Breast epithelium (tissue), 4 donors: ENCODE results near the gene NRL. TPM values are rescaled to one million over a fixed set of nuclear protein-coding genes. Genes with fewer than 3 reads are reported as not detected.
A peak's percentile ranks its signal among the peaks of the same experiment; 100 is the strongest.

Source experiments
- DNase-seq, 2 donors: peaks; one replicate each; pipeline ENCODE4 v3.0.0-alpha.2; 2019; ENCODE audit warnings: low spot score in 2 of 2
- H3K27ac ChIP-seq, 2 donors: fragments of 200-600 bp; sonication (generic) in 1 of 2; one replicate each; pipeline ENCODE4 v1.5.1; 2016 to 2019; ENCODE audit warnings: mild to moderate bottlenecking in 1 of 2
- H3K27me3 ChIP-seq, 2 donors: fragments of 200-600 bp; sonication (generic) in 1 of 2; one replicate each; pipeline versions ENCODE4 v1.5.1 to v1.6.0; 2017 to 2019; ENCODE audit warnings: control low read depth in 1 of 2, mild to moderate bottlenecking in 1 of 2
- H3K36me3 ChIP-seq: fragments of 200-600 bp; one replicate; pipeline ENCODE4 v1.5.1; 2019
- H3K4me1 ChIP-seq, 2 donors: fragments of 200-600 bp; sonication (generic); one replicate each; pipeline ENCODE4 v1.5.1; 2016 to 2019; ENCODE audit warnings: control low read depth in 1 of 2
- H3K4me3 ChIP-seq, 3 donors: fragments of 200-600 bp; sonication (generic); 1 replicate in 2 of 3; 2 replicates in 1 of 3; pipeline ENCODE4 v1.5.1; 2016 to 2019; ENCODE audit warnings: mild to moderate bottlenecking in 3 of 3, moderate library complexity in 2 of 3
- H3K9me3 ChIP-seq, 2 donors: fragments of 200-600 bp; sonication (generic) in 1 of 2; one replicate each; pipeline ENCODE4 v1.5.1; 2016 to 2019; ENCODE audit warnings: control low read depth in 1 of 2
- POLR2A ChIP-seq: fragments of 450-650 bp; IDR thresholded peaks from one replicate; pipeline ENCODE4 v1.6.1; 2016; ENCODE audit warnings: antibody characterized with exemption, mild to moderate bottlenecking, moderate library complexity
- POLR2AphosphoS5 ChIP-seq, 3 donors: sonication (generic); formaldehyde crosslinking; IDR thresholded peaks; one replicate each; pipeline ENCODE4 v1.6.1; 2017; ENCODE audit warnings: antibody characterized with exemption in 3 of 3
- intact Hi-C: fragments of 100-400 bp; cut with DNase I; formaldehyde crosslinking; loops from one replicate; pipeline ENCODE4 v1.15.1; 2023; ENCODE audit warnings: low total_unique reads
- total RNA-seq, 3 donors: library from RNA; depleted of rRNA; stranded (reverse); fragments of >200 nt; gene quantifications; one replicate each; pipeline ENCODE4 v1.1.0, GENCODE V29; 2016
- TF ChIP-seq, protein P1 (sequence below), 3 donors: fragments of 450-650 bp; IDR thresholded peaks; one replicate each; pipeline ENCODE4 v1.5.1; 2016 to 2017; ENCODE audit warnings: antibody characterized with exemption in 3 of 3, mild to moderate bottlenecking in 3 of 3, moderate library complexity in 3 of 3

Gene NRL
- 1 to 10 TPM; 2.1 to 5.6 (median 2.5) TPM for total RNA-seq

- Histone ChIP-seq H3K4me1 (peaks cover 4 to 13% of the 10 kb centered on the region in 2 donors), H3K27me3 (no peaks in the 10 kb centered on the region), H3K4me3 (peak within 1 kb of the TSS; percentile 64 to 74 (median 74)), H3K9me3 (no peaks in the 10 kb centered on the region), H3K36me3 (no peaks in the 10 kb centered on the region), H3K27ac (peak within 1 kb of the TSS; percentile 98 to 99)
- DNase-seq: peak; percentile 99
- intact Hi-C loops: no loop called here
- TF ChIP-seq, protein P1, sequence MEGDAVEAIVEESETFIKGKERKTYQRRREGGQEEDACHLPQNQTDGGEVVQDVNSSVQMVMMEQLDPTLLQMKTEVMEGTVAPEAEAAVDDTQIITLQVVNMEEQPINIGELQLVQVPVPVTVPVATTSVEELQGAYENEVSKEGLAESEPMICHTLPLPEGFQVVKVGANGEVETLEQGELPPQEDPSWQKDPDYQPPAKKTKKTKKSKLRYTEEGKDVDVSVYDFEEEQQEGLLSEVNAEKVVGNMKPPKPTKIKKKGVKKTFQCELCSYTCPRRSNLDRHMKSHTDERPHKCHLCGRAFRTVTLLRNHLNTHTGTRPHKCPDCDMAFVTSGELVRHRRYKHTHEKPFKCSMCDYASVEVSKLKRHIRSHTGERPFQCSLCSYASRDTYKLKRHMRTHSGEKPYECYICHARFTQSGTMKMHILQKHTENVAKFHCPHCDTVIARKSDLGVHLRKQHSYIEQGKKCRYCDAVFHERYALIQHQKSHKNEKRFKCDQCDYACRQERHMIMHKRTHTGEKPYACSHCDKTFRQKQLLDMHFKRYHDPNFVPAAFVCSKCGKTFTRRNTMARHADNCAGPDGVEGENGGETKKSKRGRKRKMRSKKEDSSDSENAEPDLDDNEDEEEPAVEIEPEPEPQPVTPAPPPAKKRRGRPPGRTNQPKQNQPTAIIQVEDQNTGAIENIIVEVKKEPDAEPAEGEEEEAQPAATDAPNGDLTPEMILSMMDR (IDR thresholded peaks at IDR 0.05): no peak
- TF ChIP-seq POLR2AphosphoS5 (IDR thresholded peaks at IDR 0.05): peak; percentile 92 to 98 (median 93)
- TF ChIP-seq POLR2A: peak; percentile 14
Observed at GRCh38 chr14:24114532-24115421, at the start of gene NRL, which contains the start of gene DCAF11. TSS of gene NRL (minus strand) at chr14:24114949. CDS start at chr14:24082848, 32,101 bp downstream. TSS of gene DCAF11 (plus strand) at chr14:24114777. CDS start at chr14:24115595, 818 bp downstream.

DNA sequence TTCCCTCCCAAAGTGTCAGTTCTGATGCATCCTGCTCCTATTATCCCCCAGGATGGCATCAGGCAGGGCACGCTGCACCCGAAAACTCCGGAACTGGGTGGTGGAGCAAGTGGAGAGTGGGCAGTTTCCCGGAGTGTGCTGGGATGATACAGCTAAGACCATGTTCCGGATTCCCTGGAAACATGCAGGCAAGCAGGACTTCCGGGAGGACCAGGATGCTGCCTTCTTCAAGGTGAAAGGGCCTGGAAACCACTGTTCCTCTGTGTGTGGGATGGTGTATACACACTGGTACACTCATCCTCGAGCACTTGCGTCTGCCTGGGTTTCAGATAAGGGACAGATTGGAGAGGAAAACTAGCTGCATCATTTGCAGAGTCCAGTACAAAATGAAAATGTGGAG is 47.3 kb upstream of the NRL start:
- Histone ChIP-seq H3K27me3 (no peaks in the 10 kb centered on the region), H3K36me3 (peaks cover 5% of the 10 kb centered on the region), H3K4me3 (peak overlapping the region; percentile 62 to 92 (median 71)), H3K27ac (peak overlapping the region; percentile 92 to 98), H3K9me3 (no peaks in the 10 kb centered on the region), H3K4me1 (peaks cover 0 to 5% of the 10 kb centered on the region in 2 donors)
- no peak for DNase-seq
- TF ChIP-seq, protein P1 (IDR thresholded peaks at IDR 0.05): no peak
- no peak for TF ChIP-seq POLR2AphosphoS5 (IDR thresholded peaks at IDR 0.05)
- TF ChIP-seq POLR2A: no peak
- intact Hi-C loops: no loop called here

- no peaks in the 10 kb centered on the region for H3K27me3 ChIP-seq
- H3K9me3 ChIP-seq: no peaks in the 10 kb centered on the region
- TF ChIP-seq POLR2AphosphoS5 (IDR thresholded peaks at IDR 0.05) (peak; percentile 81 to 99 (median 97)), POLR2A (peak; percentile 52)
- TF ChIP-seq, protein P1 (IDR thresholded peaks at IDR 0.05): peak; percentile 96 to 98 (median 98)
- peaks cover 0 to 5% of the 10 kb centered on the region in 2 donors for H3K4me1 ChIP-seq
- intact Hi-C loops: no loop called here
- peak within 1 kb of the TSS; percentile 92 to 98 for H3K27ac ChIP-seq
- H3K4me3 ChIP-seq: peak within 1 kb of the TSS; percentile 62 to 92 (median 71)
- DNase-seq: peak; percentile 93
- H3K36me3 ChIP-seq: peaks cover 5% of the 10 kb centered on the region
Observed at GRCh38 chr14:24160850-24161804, 46.4 kb upstream of the NRL start, which contains the start of gene IRF9. TSS of gene IRF9 (plus strand) at chr14:24161265. CDS start at chr14:24162145, 880 bp downstream.

DNA sequence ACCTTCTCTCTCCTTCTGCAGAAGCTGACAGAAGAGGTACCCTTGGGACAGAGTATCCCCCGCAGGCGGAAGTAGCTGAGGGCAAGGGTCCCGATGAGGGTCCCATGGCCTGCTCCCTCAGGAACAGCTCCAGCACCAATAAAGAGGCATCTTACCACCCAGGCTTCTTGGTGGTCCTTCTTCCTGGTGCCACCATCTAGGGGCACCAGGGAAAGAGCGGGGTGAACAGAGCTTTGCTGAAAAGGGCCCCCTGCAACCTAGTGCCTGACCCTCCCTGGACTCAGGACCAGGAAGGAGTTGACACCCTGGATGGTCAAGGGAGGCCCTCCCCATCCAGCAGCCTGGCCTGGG is 45.7 kb upstream of the NRL start:
- Histone ChIP-seq H3K27me3 (no peaks in the 10 kb centered on the region), H3K36me3 (peaks cover 5% of the 10 kb centered on the region), H3K4me1 (peaks cover 0 to 5% of the 10 kb centered on the region in 2 donors), H3K4me3 (no peak overlapping the region), H3K9me3 (no peaks in the 10 kb centered on the region), H3K27ac (peak overlapping the region; percentile 92 to 98)
- DNase-seq: no peak
- intact Hi-C loops: no loop called here
- TF ChIP-seq POLR2AphosphoS5 (IDR thresholded peaks at IDR 0.05) (no peak), POLR2A (no peak)
- TF ChIP-seq, protein P1 (IDR thresholded peaks at IDR 0.05): no peak
